GM19324 (cell line): ENCODE results near the gene ZNF254.

Experiments used
- ATAC-seq: cut with Tn5 transposase; IDR thresholded peaks from one replicate; pipeline ENCODE4 v1.9.1; 2021; ENCODE audit warnings: mild to moderate bottlenecking, moderate library complexity; ENCODE audit not compliant: unreplicated experiment, low FRiP score

Gene ZNF254

DNA sequence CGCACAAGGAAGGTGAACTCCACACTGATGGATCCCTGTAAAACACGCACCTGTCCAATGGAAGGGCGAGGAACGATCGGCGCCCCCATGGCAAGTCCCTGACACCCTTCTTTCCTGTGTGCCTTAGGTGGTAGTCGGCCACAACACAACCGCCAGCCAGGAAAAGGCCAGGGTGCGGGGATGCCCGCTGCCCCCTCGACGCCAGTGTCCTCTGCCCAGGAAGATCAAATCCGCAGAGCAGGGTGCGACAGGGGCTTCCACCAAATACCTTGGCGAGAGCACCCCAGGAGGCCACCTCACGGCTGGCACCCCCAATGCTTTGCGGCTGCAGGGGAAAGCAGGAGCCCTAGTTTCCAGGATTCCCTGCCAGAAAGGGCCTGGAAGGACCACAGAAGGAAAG, 91.2 kb downstream of the ZNF254 start:
- ATAC-seq: no peak
